Lower lobe of right lung (tissue), 2 donors: ENCODE results near the gene CHIC2. TPM values are rescaled to one million over a fixed set of nuclear protein-coding genes. Genes with fewer than 3 reads are reported as not detected.
A peak's percentile ranks its signal among the peaks of the same experiment; 100 is the strongest.

ENCODE experiments used
- ATAC-seq, 2 donors: fragments of 200-7000 bp; cut with Tn5 transposase; one replicate each; pipeline ENCODE4 v1.9.1; 2020 to 2022; ENCODE audit warnings: mild to moderate bottlenecking in 2 of 2, moderate library complexity in 2 of 2
- DNase-seq: peaks from one replicate; pipeline ENCODE4 v3.0.0-alpha.2; 2020
- H3K27ac ChIP-seq: fragments of 200-600 bp; one replicate; pipeline ENCODE4 v1.8.0; 2022
- H3K27me3 ChIP-seq: fragments of 200-600 bp; one replicate; pipeline ENCODE4 v1.8.0; 2022; ENCODE audit warnings: low read depth
- H3K36me3 ChIP-seq: fragments of 200-600 bp; one replicate; pipeline ENCODE4 v1.8.0; 2022; ENCODE audit warnings: mild to moderate bottlenecking
- H3K4me1 ChIP-seq: fragments of 200-600 bp; one replicate; pipeline ENCODE4 v1.8.0; 2022
- H3K4me3 ChIP-seq: fragments of 200-600 bp; one replicate; pipeline ENCODE4 v1.8.0; 2022; ENCODE audit warnings: mild to moderate bottlenecking
- H3K9me3 ChIP-seq: fragments of 200-600 bp; one replicate; pipeline ENCODE4 v1.8.0; 2022
- CTCF ChIP-seq: fragments of 200-600 bp; IDR thresholded peaks from one replicate; pipeline ENCODE4 v1.8.0; 2022; ENCODE audit warnings: antibody characterized with exemption, mild to moderate bottlenecking
- intact Hi-C: fragments of 100-400 bp; cut with DNase I; formaldehyde crosslinking; loops from one replicate; pipeline ENCODE4 v1.11.0; 2022
- total RNA-seq: library from RNA; stranded (reverse); fragmentation: NEBNext Ultra II Directional; extraction: Animal tissue kit (Norgen Biotek cat#: 25700); gene quantifications from one replicate; pipeline ENCODE4 v1.2.1, GENCODE V29; 2021
- donor health status: DM: no; HTN: yes; CAD: no; lungs with severe emphysema.

Gene CHIC2
- total RNA-seq, 1 donor from 2014 or later: 30.1 TPM

GRCh38 chr4:54063229-54063628 is 1.2 kb downstream of the CHIC2 start:
- peak in 1 of 2 donors; percentile 11 for ATAC-seq
- H3K4me1 ChIP-seq: peaks cover 64% of the 10 kb centered on the region

GRCh38 chr4:54062392-54062791 is 2.0 kb downstream of the CHIC2 start:
- H3K4me3 ChIP-seq: peak overlapping the region; percentile 90
- H3K36me3 ChIP-seq: no peaks in the 10 kb centered on the region
- no peaks in the 10 kb centered on the region for H3K9me3 ChIP-seq
- no peak for ATAC-seq
- H3K4me1 ChIP-seq: peaks cover 72% of the 10 kb centered on the region
- H3K27ac ChIP-seq: no peak overlapping the region
- no peak for TF ChIP-seq CTCF
- no peak for DNase-seq
- intact Hi-C loops: no loop called here
- no peaks in the 10 kb centered on the region for H3K27me3 ChIP-seq

More at GRCh38 chr4:54063229-54063628, 1.2 kb downstream of the CHIC2 start:
- Histone ChIP-seq H3K27ac (peak overlapping the region; percentile 97), H3K36me3 (no peaks in the 10 kb centered on the region), H3K9me3 (no peaks in the 10 kb centered on the region), H3K4me3 (peak overlapping the region; percentile 90), H3K27me3 (no peaks in the 10 kb centered on the region)
- intact Hi-C loops: no loop called here
- DNase-seq: no peak
- no peak for TF ChIP-seq CTCF

GRCh38 chr4:54061873-54062272 is 2.5 kb downstream of the CHIC2 start:
- TF ChIP-seq CTCF: no peak
- H3K36me3 ChIP-seq: no peaks in the 10 kb centered on the region
- no peaks in the 10 kb centered on the region for H3K27me3 ChIP-seq
- peak overlapping the region; percentile 90 for H3K4me3 ChIP-seq
- H3K27ac ChIP-seq: no peak overlapping the region
- DNase-seq: no peak
- no peaks in the 10 kb centered on the region for H3K9me3 ChIP-seq
- intact Hi-C loops: no loop called here
- ATAC-seq: no peak
- H3K4me1 ChIP-seq: peaks cover 77% of the 10 kb centered on the region

GRCh38 chr4:54061067-54061466 is 3.3 kb downstream of the CHIC2 start:
- Histone ChIP-seq H3K9me3 (no peaks in the 10 kb centered on the region), H3K36me3 (no peaks in the 10 kb centered on the region), H3K4me3 (peak overlapping the region; percentile 90), H3K27me3 (no peaks in the 10 kb centered on the region), H3K4me1 (peaks cover 79% of the 10 kb centered on the region), H3K27ac (no peak overlapping the region)
- TF ChIP-seq CTCF: no peak
- no peak for ATAC-seq
- no peak for DNase-seq
- intact Hi-C loops: no loop called here

- intact Hi-C loops: no loop called here
- H3K27me3 ChIP-seq: no peaks in the 10 kb centered on the region
- no peak for DNase-seq
- TF ChIP-seq CTCF: no peak
- H3K36me3 ChIP-seq: no peaks in the 10 kb centered on the region
- peaks cover 76% of the 10 kb centered on the region for H3K4me1 ChIP-seq
- H3K9me3 ChIP-seq: no peaks in the 10 kb centered on the region
- ATAC-seq: no peak
- no peak overlapping the region for H3K4me3 ChIP-seq
- H3K27ac ChIP-seq: no peak overlapping the region
Measured at GRCh38 chr4:54060116-54060515, 4.3 kb downstream of the CHIC2 start.

GRCh38 chr4:54058171-54058570 is 6.2 kb downstream of the CHIC2 start:
- no peak for TF ChIP-seq CTCF
- intact Hi-C loops: no loop called here
- Histone ChIP-seq H3K36me3 (no peaks in the 10 kb centered on the region), H3K9me3 (no peaks in the 10 kb centered on the region), H3K4me3 (no peak overlapping the region), H3K27me3 (no peaks in the 10 kb centered on the region), H3K27ac (no peak overlapping the region), H3K4me1 (peaks cover 73% of the 10 kb centered on the region)
- DNase-seq (no peak), ATAC-seq (no peak)
